Lower leg skin (tissue), 3 donors: ENCODE measurements around the gene RBL2.

ENCODE experiments used
- CTCF ChIP-seq, 3 donors: fragments of 450-650 bp; IDR thresholded peaks; one replicate each; pipeline ENCODE4 v1.5.1; 2016; ENCODE audit warnings: antibody characterized with exemption in 3 of 3, mild to moderate bottlenecking in 3 of 3, moderate library complexity in 2 of 3
- POLR2A ChIP-seq, 2 donors: fragments of 450-650 bp; IDR thresholded peaks; one replicate each; pipeline ENCODE4 v1.6.1; 2016 to 2017; ENCODE audit warnings: antibody characterized with exemption in 2 of 2, mild to moderate bottlenecking in 1 of 2, moderate library complexity in 1 of 2

DNA sequence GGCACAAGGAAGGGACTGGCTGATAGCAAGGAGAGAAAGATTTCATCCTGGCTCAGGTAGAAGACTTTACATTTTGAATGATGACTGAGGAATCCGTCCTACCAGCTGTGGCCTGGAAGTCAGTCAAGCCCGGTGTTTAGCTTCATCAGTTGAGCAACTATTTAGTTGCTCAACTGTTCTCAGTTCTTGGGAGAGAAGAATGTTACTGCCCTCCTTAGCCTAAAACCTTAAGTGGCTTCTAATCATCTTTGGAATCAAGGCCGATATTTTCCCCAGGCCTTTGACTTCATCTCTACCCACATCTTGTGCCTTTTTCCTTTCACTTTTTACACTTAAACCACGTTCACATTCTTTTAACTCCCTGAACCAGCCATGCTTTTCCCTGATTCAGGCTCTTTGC is 17.3 kb upstream of the RBL2 start:
- no peak for TF ChIP-seq CTCF (IDR thresholded peaks at IDR 0.05)
- TF ChIP-seq POLR2A (IDR thresholded peaks at IDR 0.05) = no peak
